ENCODE data around the gene RNF224. TPM values are rescaled to one million over a fixed set of nuclear protein-coding genes. Genes with fewer than 3 reads are reported as not detected.

The RNF224 gene
- total and polyA plus RNA-seq, 2 of the 13 experiments (the other 11 are each of a cell fraction or from before 2014, with no cell fraction given) = 0.09 TPM; not detected in 1

DNA sequence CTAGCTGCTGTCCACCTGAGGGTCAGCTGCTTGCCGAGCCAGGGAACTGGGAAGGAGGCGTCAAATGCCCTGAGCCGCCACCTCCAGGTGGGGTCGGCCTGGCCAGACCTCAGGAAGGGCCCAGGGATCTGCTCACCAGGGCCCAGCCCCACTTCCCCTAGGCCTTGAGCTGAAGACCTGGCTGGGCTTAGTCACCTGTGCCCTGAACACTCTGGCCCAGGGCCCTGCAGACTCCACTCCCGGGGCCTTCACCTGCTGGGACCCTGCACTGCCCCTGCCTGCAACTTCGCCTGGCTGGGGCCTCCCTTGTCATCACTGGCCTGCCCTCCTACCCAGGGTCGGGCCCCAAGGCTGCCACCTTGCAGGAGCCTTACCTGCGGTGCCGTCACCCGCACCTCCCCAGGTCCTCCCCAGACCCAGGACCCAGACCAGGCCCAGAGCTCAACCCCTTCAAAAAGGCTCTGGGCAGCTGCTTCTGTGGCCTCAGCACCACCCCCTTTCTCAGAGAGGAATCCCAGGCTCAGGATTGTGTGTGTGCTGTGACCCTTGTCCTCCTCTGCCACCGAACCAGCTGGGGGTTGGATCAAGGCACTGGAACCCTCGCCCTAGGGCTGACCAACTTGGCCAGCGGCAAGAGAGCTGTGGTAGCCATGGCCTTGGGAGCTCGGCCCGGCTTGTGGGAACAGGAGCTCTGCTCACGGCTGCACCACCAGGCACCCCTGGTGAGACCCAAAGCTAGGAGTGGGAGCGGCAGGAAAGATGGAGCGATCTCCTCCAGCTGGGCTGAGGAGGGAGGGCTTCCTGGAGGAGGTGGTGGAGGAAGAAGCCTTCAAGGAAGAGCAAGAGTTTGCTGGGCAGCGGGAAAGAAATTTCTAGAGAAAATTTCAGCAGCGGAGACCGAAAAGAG is 26.7 kb downstream of the RNF224 start (continued):
- TF ChIP-seq, protein P1, sequence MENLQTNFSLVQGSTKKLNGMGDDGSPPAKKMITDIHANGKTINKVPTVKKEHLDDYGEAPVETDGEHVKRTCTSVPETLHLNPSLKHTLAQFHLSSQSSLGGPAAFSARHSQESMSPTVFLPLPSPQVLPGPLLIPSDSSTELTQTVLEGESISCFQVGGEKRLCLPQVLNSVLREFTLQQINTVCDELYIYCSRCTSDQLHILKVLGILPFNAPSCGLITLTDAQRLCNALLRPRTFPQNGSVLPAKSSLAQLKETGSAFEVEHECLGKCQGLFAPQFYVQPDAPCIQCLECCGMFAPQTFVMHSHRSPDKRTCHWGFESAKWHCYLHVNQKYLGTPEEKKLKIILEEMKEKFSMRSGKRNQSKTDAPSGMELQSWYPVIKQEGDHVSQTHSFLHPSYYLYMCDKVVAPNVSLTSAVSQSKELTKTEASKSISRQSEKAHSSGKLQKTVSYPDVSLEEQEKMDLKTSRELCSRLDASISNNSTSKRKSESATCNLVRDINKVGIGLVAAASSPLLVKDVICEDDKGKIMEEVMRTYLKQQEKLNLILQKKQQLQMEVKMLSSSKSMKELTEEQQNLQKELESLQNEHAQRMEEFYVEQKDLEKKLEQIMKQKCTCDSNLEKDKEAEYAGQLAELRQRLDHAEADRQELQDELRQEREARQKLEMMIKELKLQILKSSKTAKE (CRISPR knock-in tag; IDR thresholded peaks at IDR 0.05; ENCODE audit: borderline replicate concordance) = no peak
- TF ChIP-seq, protein P2, sequence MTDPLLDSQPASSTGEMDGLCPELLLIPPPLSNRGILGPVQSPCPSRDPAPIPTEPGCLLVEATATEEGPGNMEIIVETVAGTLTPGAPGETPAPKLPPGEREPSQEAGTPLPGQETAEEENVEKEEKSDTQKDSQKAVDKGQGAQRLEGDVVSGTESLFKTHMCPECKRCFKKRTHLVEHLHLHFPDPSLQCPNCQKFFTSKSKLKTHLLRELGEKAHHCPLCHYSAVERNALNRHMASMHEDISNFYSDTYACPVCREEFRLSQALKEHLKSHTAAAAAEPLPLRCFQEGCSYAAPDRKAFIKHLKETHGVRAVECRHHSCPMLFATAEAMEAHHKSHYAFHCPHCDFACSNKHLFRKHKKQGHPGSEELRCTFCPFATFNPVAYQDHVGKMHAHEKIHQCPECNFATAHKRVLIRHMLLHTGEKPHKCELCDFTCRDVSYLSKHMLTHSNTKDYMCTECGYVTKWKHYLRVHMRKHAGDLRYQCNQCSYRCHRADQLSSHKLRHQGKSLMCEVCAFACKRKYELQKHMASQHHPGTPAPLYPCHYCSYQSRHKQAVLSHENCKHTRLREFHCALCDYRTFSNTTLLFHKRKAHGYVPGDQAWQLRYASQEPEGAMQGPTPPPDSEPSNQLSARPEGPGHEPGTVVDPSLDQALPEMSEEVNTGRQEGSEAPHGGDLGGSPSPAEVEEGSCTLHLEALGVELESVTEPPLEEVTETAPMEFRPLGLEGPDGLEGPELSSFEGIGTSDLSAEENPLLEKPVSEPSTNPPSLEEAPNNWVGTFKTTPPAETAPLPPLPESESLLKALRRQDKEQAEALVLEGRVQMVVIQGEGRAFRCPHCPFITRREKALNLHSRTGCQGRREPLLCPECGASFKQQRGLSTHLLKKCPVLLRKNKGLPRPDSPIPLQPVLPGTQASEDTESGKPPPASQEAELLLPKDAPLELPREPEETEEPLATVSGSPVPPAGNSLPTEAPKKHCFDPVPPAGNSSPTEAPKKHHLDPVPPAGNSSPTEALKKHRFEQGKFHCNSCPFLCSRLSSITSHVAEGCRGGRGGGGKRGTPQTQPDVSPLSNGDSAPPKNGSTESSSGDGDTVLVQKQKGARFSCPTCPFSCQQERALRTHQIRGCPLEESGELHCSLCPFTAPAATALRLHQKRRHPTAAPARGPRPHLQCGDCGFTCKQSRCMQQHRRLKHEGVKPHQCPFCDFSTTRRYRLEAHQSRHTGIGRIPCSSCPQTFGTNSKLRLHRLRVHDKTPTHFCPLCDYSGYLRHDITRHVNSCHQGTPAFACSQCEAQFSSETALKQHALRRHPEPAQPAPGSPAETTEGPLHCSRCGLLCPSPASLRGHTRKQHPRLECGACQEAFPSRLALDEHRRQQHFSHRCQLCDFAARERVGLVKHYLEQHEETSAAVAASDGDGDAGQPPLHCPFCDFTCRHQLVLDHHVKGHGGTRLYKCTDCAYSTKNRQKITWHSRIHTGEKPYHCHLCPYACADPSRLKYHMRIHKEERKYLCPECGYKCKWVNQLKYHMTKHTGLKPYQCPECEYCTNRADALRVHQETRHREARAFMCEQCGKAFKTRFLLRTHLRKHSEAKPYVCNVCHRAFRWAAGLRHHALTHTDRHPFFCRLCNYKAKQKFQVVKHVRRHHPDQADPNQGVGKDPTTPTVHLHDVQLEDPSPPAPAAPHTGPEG (CRISPR knock-in tag; IDR thresholded peaks at IDR 0.05) = no peak
- no peak for TF ChIP-seq ZNF562 (CRISPR knock-in tag; IDR thresholded peaks at IDR 0.05; ENCODE audit: borderline replicate concordance)
- no peak for TF ChIP-seq PLRG1 (conservative IDR thresholded peaks at IDR 0.05)
- TF ChIP-seq ZMAT3 (CRISPR knock-in tag; conservative IDR thresholded peaks at IDR 0.05) = no peak; the same call in 1 of the 2 replicates
- TF ChIP-seq SP140L (CRISPR knock-in tag; IDR thresholded peaks at IDR 0.05; ENCODE audit: borderline replicate concordance) = no peak
- TF ChIP-seq, protein P3, sequence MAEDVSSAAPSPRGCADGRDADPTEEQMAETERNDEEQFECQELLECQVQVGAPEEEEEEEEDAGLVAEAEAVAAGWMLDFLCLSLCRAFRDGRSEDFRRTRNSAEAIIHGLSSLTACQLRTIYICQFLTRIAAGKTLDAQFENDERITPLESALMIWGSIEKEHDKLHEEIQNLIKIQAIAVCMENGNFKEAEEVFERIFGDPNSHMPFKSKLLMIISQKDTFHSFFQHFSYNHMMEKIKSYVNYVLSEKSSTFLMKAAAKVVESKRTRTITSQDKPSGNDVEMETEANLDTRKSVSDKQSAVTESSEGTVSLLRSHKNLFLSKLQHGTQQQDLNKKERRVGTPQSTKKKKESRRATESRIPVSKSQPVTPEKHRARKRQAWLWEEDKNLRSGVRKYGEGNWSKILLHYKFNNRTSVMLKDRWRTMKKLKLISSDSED (CRISPR knock-in tag; IDR thresholded peaks at IDR 0.05) = no peak
- TF ChIP-seq, protein P4, sequence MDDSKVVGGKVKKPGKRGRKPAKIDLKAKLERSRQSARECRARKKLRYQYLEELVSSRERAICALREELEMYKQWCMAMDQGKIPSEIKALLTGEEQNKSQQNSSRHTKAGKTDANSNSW (CRISPR knock-in tag; IDR thresholded peaks at IDR 0.05; ENCODE audit: borderline replicate concordance) = no peak
- peak; percentile 54; the same call in 1 of the 2 replicates for TF ChIP-seq ZC3H13 (CRISPR knock-in tag; IDR thresholded peaks at IDR 0.05)
- TF ChIP-seq, protein P5, sequence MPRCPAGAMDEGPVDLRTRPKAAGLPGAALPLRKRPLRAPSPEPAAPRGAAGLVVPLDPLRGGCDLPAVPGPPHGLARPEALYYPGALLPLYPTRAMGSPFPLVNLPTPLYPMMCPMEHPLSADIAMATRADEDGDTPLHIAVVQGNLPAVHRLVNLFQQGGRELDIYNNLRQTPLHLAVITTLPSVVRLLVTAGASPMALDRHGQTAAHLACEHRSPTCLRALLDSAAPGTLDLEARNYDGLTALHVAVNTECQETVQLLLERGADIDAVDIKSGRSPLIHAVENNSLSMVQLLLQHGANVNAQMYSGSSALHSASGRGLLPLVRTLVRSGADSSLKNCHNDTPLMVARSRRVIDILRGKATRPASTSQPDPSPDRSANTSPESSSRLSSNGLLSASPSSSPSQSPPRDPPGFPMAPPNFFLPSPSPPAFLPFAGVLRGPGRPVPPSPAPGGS (CRISPR knock-in tag; IDR thresholded peaks at IDR 0.05) = no peak
- no peak for TF ChIP-seq SMYD3 (CRISPR knock-in tag; IDR thresholded peaks at IDR 0.05)
- TF ChIP-seq ZNF615 (CRISPR knock-in tag; IDR thresholded peaks at IDR 0.05; ENCODE audit: borderline replicate concordance) = no peak
- TF ChIP-seq NCOA1 (CRISPR knock-in tag; IDR thresholded peaks at IDR 0.05) = no peak
